ENCODE data around the gene LINGO3.

LINGO3 gene

DNA sequence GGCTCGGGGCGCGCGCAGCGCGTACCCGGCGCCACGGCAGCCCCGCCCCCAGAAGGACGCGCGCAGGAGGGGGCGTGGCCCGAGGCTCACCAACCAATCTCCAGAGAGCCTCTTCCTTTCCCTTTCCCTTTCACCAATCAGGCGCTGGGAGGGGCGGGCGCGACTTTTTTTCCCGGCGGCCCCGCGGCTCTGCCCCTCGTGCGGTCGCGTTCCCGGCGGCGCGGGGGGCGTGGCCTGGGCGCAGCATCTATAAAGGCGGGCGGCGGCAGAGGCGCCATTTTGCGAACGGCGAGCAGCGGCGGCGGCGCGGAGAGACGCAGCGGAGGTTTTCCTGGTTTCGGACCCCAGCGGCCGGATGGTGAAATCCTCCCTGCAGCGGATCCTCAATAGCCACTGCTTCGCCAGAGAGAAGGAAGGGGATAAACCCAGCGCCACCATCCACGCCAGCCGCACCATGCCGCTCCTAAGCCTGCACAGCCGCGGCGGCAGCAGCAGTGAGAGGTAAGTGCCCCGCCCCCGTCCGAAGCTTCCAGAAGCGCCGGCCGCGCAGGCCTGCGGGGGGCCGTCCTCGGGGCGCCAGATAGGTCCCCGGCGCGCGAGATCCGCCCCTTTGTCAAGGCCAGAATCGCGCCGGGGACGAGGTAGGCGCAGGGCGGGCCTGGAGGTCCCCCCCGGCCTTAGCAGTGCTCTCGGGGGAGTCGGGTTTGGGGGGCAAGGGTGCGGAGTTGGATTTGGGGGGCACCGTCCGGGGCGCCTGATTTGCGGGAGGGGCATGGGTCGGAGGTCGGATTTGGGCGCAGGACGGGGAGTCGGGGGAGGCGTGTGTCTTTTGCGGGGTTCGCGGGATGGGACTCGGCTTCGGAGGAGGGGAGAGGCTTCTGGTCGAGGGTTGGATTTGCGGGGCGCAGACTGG is 38.5 kb downstream of the LINGO3 start:
- in situ Hi-C loops (cut with MboI; ENCODE audit: low sequenced_read_pairs), result no loop called here

DNA sequence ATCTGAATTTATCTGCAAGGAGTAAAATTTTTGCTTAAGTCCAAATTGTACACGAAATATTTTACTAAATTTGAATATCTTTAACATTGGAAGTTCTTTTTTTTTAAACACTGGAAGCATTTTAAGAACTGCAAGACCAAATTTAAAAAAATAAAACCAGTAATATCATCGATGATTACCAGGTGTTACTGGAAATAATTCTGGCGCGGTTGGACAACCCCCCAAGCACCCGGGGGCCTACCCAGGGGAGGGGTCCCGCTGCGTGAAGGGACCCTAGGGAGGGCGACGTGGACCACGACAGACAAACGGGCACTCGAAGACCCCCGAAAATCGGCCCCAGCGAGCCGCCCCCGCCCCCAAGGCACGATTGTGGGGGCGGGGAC is 39.1 kb downstream of the LINGO3 start:
- in situ Hi-C loops (cut with MboI; ENCODE audit: low sequenced_read_pairs), result no loop called here

DNA sequence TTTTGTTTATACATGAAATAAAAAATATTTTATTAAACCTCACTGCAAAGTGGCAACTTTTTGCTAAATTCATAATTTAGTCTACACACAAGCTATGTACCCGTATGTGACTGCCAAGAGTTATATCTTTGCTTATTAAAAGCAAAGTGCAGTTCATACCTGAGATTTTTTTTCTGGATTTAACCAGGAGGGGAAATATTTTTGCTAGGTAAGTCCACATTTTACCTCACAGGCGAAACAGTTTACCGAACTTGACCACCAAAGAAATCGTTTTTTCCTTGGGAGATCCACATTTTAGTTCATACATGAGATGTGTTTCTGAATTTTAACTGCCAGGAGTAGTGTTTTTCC is 39.5 kb downstream of the LINGO3 start:
- in situ Hi-C loops (cut with MboI; ENCODE audit: low sequenced_read_pairs), result no loop called here

DNA sequence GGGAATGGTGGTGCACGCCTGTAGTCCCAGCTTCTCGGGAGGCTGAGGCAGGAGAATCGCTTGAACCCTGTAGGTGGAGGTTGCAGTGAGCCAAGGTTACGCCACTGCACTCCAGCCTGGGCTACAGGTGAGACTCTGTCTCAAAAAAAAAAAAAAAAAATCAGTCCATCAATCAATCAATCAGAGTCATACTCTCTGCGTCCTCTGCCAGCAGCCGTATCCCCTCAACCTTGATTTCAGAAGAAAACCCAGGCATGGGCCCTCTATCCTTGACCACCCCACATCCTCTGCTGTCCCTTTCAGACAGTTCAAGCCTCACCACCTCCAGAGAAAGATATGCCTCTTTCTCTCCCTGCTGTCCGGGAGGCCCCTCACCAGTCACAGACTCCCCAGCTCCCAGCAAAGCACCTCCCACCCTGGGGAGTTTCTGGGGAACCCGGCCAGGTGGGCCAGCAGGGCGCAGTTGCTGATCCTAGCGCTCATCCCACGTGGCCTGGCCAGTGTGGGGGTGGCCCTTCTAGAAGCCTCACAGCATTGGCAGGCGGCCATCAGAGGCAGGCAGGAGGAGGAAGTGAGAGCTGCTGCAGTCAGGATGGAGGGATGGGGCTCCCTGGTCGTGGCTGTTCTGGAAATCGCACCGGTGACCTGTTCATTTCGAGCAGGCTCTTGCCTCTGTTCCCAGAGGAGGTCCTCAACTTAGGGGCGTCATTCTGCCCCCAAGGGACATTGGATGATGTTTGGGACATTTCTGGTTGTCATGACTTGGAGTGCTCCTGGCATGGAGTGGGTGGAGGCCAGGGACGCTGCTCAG is 41.6 kb downstream of the LINGO3 start:
- in situ Hi-C loops (cut with MboI; ENCODE audit: low sequenced_read_pairs), result no loop called here

DNA sequence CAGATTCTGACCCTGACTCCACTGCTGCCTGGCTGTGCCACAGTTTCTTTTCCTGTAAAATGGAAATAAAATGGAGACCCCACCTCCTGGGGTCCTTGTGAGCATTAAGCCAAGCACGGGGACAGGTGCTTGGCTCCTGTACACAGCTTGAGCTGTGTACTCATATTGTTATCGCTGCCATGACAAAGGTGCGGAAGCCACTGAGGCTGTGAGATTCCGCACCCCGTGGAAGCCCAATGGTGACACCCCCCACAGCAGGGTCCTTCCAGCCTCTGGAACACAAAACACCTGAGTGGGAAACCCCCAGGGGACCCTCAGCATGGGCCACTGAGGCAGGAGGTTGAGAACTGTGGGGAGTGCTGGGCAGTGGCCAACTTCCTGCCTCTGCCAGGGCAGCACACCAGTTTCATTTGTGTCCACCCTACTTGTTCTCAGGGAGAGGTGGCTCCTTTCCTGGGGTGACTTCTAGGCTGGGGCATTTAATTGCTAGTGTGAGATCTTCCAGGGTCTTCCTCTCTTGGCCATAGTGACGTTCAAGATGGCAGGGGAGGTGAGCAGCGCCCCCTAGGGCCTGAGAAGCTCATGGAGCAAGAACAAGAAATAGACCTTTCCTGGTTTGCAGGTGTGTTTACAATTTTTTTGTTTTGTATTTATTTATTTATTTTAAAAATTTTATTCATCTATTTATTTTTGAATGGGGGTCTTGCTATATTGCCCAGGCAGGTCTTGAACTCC is 46.3 kb downstream of the LINGO3 start:
- in situ Hi-C loops (cut with MboI; ENCODE audit: low sequenced_read_pairs), result no loop called here

DNA sequence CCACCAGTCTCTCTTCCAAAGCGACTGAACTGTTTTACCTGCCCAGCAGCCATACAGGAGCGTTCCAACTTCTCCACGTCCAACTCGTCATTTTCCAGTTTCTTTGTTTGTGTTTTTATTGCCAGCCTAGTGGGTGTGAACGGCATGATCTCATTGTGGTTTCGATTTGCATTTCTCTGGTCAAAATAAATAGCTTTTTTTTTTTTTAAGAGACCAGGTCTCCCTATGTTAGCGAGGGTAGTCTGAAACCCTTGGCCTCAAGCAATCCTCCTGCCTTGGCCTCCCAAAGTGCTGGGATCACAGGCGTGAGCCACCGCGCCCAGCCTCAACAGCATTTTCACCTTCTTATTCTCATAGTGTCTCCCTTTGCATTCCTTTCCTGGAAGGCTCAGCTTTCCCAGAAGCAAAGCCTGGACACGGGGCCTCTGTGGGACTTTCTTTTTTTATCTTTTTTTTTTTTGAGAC is 47.6 kb downstream of the LINGO3 start:
- in situ Hi-C loops (cut with MboI; ENCODE audit: low sequenced_read_pairs), result no loop called here

DNA sequence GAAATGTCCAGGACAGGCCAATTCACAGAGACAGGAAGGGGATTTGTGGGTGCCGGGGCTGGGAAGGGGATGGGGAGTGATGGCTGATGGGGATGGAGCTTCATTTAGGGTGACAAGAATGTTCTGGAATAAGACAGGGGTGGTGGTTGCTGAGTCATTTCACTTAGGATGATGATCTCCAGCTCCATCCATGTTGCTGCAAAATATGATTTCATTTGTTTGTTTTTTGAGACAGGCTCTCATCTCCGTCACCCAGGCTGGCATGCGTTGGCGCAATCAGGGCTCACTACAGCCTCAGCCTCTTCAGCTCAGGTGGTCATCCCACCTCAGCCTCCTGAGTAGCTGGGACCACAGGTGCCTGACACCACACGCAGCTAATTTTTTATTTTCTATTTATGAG is 48.6 kb downstream of the LINGO3 start:
- in situ Hi-C loops (cut with MboI; ENCODE audit: low sequenced_read_pairs), result no loop called here
